Stimulated activated CD8-positive, alpha-beta memory T cell treated with anti-CD3 and anti-CD28 coated beads, Interleukin-7, amount 100 ng/mL, for 48 hours (primary cell): ENCODE measurements around the gene SIM1.

Experiments used
- DNase-seq, 2 donors: peaks; one replicate each; pipeline ENCODE4 v3.0.0-alpha.2; 2020; ENCODE audit warnings: low read depth in 1 of 2; ENCODE audit errors: extremely low read depth in 1 of 2

SIM1 gene

DNA sequence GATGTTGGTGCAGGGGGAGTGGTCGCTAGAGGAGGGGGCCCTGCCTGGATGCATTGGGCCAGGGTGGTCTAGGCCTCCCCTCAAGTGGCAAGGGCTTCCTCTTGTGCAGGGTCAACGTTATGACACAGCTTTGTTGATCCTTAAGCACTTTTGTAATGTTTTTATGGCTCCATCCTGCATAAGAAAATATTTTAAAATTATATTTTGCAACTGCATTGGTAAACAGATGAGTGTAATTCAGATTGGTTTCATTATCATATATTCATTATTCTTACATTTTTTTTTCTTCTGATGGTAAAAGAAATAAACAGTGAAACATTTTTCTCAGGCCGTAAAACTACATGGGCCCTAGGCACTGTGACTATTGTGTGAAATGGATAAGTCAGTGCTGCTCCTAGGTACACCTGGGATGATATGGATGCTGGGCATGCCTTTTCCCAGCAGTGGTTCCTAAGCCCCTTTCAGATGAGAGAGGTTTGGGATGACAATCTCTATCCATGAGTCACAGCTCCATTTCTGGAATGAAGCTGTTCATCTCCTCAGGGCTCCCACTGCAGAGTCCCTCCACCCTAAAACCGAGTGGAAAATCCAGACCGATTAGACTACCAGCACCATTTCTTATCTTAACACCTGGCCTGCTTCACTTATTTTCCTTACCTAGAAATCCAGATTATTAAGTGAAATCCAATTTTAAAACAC, 5.8 kb upstream of the SIM1 start:
- DNase-seq: no peak

- DNase-seq: no peak
These were observed 4.6 kb upstream of the SIM1 start for GRCh38 chr6:100469101-100469859.

DNA sequence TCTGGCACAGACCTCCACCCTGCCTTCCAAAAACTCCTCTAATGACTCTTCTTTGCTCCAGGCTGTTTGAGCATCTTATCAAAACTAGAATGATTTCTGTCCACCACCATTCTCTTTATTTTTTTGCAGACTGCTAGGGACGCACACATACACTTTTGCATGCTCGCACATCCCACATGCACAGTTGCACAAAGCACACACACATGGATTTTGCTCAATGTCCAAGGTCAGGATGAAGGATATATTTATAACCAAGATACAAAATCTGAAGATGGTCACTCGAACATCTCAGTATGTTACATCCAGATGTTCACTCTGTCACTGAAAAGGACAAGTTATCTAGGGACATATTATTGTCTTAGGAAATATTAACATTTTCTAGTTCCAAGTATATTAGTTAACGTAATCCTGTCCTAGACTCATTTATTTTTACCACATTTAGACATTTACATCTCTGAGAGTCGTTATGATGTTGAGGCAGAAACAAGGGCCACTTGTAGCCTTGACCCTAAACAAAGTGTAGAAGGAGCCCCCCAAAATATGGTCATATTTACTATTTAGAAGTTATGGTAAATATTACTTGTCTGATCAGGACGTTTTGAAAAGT, 3.4 kb upstream of the SIM1 start:
- DNase-seq: no peak

DNA sequence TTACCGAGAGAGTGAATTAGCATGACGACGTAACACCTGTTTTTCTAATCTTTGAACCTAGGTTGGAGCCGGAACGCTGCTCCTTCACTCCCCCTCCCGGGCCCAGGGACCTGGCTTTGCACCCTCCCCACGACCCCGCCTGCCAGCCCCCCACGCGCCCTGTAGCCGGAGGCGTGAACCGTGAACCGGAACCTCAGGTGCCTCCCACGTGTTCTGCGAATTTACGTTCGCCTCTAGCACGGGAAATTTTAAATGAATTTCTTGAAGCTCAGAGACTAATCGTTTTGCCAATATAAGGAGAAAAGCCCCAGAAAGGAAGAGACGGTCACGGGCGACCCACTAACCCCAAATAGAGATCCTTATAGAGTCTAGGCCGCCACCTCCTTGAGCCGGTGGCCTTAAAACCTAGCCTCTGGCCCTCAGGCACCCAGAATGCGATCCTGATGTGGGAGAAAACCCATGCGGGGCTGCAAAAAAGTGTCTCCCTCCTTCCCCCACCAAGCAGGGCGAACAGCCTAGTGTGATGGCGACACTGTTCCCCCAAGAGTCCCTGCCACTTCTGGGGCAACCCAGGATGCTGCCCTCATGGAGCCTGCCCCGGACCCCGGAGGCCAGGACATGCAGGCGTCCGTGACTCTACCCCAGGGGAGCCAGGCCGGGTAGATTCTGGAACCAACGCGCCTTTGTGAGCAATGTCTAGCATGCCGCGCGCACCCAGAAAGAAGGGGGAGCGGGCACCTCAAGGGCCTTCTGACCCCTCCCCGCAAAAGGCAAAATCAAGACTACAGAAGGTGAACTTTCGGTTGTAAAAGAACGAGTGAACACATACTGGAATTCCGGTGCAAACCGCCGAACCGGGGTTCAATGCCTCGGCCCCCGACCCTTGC, 2.7 kb upstream of the SIM1 start:
- no peak for DNase-seq

DNA sequence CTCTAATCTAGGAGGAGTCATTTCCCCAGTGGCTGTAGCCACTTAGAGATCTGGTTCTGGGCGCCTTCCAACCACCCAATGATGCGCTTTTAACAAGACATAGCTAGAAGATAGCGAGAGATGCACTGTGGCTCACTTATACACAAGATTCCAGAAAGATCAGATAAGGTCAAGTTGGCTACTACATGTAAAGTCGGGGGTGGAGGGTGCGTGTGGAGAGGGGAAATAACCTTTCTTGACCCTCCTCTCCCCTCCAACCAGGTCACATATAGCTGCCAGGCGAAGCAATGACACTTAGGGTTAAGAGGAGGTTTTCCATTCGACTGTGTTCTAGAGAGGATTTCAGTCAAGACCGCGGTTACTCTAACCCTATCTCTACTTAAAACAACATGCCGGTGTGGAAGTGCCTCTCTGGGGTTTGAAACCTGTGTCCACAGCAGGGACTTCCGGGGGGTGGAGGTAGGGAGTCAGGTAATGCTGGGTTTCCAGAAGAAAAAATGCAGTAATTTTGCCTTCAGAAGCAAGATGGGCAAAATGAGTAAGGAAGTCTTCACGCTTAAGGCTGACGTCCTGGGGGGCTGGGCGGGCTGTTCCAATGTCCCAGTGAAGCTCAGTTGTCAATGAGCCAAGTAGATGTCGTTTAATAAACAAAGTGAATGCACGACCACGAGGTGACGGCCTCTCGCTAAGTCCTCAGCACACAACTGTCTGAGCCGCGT, 1.8 kb upstream of the SIM1 start:
- DNase-seq: no peak

- no peak for DNase-seq
These were observed 1.1 kb upstream of the SIM1 start for GRCh38 chr6:100465701-100466409.

- DNase-seq: no peak
These were observed 414 bp downstream of the SIM1 start for GRCh38 chr6:100464162-100464851.

GRCh38 chr6:100463630-100464161, 1.0 kb downstream of the SIM1 start:
- DNase-seq: no peak

GRCh38 chr6:100462706-100463629, 1.8 kb downstream of the SIM1 start:
- no peak for DNase-seq

GRCh38 chr6:100461917-100462705, 2.6 kb downstream of the SIM1 start:
- DNase-seq: no peak

- DNase-seq: no peak
These were observed 3.3 kb downstream of the SIM1 start for GRCh38 chr6:100461278-100461916.

GRCh38 chr6:100460650-100461204, 4.0 kb downstream of the SIM1 start:
- no peak for DNase-seq

DNA sequence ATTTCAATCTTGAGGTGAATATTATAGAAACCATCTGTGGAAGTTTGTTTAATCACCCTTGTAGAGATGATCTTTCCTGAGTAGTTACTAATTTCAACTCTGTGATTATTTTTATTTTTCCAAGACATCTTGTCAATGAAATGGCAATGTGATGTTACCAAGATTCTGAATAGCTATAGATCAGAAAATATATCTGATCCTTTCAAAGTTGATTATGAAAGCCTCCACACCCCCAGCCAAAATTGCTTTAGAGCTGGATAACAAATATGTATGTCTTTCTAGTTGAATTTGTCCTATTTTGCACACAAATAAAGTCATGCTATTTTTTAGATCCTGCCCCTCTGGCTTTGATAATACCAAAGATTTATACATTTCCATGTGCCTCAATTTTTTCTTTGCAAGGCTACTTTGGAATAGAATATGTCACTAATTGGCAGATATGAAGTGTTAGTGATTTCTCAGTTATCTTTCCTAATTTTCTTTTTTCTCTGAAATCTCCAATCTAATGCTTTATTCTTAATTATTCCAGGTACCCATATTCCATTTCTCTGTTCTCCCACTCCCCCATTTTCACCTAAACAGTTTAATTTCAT, 5.0 kb downstream of the SIM1 start:
- DNase-seq: no peak

DNA sequence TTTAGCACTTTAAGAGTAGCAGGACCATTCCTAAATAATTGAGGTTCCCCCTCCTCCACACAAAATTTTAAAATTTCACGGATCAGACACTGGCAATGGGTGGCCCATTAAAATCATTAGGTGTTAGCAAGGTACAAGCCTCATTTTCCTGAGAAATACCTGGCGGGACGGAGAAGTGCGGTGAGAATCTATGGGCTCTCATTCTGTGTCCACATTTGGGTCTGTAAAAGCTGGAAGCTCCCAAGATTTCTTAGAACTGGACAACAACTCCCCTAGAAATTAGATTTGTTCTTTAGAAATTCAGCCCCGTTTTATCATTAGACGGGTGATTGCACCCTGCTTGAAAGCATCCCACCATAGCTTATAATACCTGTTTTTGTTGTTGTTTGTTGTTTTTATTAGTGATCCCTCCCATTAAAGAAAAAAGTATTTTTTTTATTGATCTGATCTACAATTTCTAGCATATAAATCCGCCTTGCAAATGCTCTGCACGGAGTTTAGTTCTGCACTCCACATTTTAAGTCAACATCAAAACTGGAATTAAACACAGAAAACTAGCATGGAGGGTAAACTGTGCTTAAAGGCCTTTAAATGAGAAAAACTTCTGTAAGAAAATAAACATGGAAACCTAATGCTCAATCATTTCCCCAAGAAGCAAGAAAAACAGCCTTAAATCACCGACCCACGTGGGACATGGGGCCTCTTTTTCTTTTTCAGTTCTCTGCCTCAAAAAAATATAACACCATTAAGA, 5.7 kb downstream of the SIM1 start:
- DNase-seq: no peak

- no peak for DNase-seq
These were observed 7.3 kb downstream of the SIM1 start for GRCh38 chr6:100457311-100457990.
